DOHH2 (cell line): ENCODE results near the gene ZNF76.

Experiments
- H3F3A ChIP-seq: fragments of 200-600 bp; sonication (generic), shearing (Covaris generic); 2 replicates; pipeline ENCODE4 v1.6.0; 2016; ENCODE audit warnings: antibody characterized with exemption, mild to moderate bottlenecking; ENCODE audit not compliant: control insufficient read depth, insufficient read depth
- H3K27ac ChIP-seq: fragments of 200-600 bp; sonication (generic); 2 replicates; pipeline ENCODE4 v1.5.1; 2014; ENCODE audit warnings: low read depth, mild to moderate bottlenecking, low read length, moderate library complexity
- H3K27me3 ChIP-seq: fragments of 200-600 bp; sonication (generic); 2 replicates; pipeline ENCODE4 v1.6.1; 2014; ENCODE audit warnings: mild to moderate bottlenecking, low read length, mixed read lengths; ENCODE audit not compliant: control insufficient read depth
- H3K36me3 ChIP-seq: fragments of 200-600 bp; sonication (generic); 2 replicates; pipeline ENCODE4 v1.6.1; 2014; ENCODE audit warnings: mild to moderate bottlenecking, low read length, moderate library complexity, mixed read lengths; ENCODE audit not compliant: control insufficient read depth
- H3K4me1 ChIP-seq: fragments of 200-600 bp; sonication (generic); 2 replicates; pipeline ENCODE4 v1.6.1; 2014; ENCODE audit warnings: mild to moderate bottlenecking, low read length, mixed read lengths; ENCODE audit not compliant: control insufficient read depth
- H3K4me2 ChIP-seq: fragments of 200-600 bp; sonication (generic); 2 replicates; pipeline ENCODE4 v1.6.0; 2014; ENCODE audit warnings: mild to moderate bottlenecking, low read length, moderate library complexity
- H3K4me3 ChIP-seq: fragments of 200-600 bp; sonication (generic); 2 replicates; pipeline ENCODE4 v1.5.1; 2014; ENCODE audit warnings: mild to moderate bottlenecking, low read length, mixed read lengths
- H3K79me2 ChIP-seq: fragments of 200-600 bp; sonication (generic); 2 replicates; pipeline ENCODE4 v1.6.1; 2014; ENCODE audit warnings: mild to moderate bottlenecking, low read length, mixed read lengths; ENCODE audit not compliant: control insufficient read depth
- H3K9me2 ChIP-seq: fragments of 200-600 bp; sonication (generic); replicated peaks from 2 replicates; pipeline ENCODE4 v1.6.1; 2014; ENCODE audit warnings: mild to moderate bottlenecking, low read length, mixed read lengths; ENCODE audit not compliant: control insufficient read depth
- H3K9me3 ChIP-seq: fragments of 200-600 bp; sonication (generic); 2 replicates; pipeline ENCODE4 v1.6.1; 2014; ENCODE audit warnings: antibody characterized with exemption, low read length, mixed read lengths; ENCODE audit not compliant: control insufficient read depth, insufficient read depth
- H4K20me1 ChIP-seq: fragments of 200-600 bp; sonication (generic); 2 replicates; pipeline ENCODE4 v1.6.0; 2014; ENCODE audit warnings: low read depth, mild to moderate bottlenecking, antibody characterized with exemption, low read length, moderate library complexity; ENCODE audit not compliant: control insufficient read depth, insufficient read depth
- EZH2phosphoT487 ChIP-seq: fragments of 200-600 bp; sonication (generic); IDR thresholded peaks from 2 replicates; pipeline ENCODE4 v1.6.1; 2017; ENCODE audit warnings: borderline replicate concordance, mild to moderate bottlenecking, antibody characterized with exemption, low read length, moderate library complexity, mixed read lengths
- TF ChIP-seq, protein P1 (sequence below): fragments of 200-600 bp; sonication (generic); IDR thresholded peaks from one replicate; pipeline ENCODE4 v1.5.1; 2014; ENCODE audit warnings: antibody characterized with exemption, mild to moderate bottlenecking, low read depth, low read length; ENCODE audit not compliant: poor library complexity, severe bottlenecking

Gene ZNF76

DNA sequence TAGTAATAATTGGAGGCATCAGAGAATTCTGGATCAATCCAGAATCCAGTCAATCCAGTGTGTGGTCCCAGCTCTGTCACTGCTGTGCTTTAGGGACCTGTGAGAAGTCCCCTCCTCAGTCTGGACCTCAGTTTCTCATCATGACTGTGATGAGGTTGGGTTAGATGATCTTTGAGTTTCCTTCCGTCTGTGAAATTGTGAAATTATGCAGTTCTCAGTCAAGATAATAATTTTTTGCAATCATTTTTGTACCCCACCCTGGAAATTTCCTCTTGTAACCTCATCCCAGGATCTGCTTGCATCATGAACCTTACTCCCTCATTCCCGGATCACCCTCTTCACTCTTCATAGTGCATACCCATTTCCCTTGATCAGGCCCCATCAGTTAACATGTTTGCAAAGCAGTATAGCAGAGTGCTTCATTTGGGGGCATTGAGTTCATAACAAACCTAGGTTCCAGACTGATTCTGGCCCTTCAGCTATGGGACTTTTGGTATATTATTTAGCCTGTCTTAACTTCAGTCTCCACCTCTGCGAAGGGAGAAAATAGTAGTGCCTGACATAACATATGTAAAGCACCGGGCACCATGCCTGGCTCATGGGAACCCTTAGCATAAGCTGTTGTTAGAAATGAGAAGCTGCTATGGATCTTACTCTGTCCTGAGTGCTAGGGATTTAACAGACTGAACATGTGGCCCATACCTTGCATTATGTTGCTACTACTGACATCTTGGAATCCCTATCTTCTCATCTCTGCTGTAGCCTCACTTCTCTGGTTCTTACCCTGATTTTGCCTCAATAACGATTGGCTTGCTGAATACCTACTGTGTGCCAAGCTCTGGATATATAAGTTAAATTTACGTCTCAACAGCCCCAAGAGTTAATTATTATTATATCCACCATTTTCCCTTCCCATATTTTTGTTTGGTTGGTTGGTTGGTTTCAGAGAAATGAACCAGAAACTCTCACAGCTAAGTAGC lies 1.3 kb downstream of the ZNF76 start:
- peaks cover 6% of the 10 kb centered on the region; the same call in 1 of the 2 replicates for H3K36me3 ChIP-seq
- TF ChIP-seq, protein P1, sequence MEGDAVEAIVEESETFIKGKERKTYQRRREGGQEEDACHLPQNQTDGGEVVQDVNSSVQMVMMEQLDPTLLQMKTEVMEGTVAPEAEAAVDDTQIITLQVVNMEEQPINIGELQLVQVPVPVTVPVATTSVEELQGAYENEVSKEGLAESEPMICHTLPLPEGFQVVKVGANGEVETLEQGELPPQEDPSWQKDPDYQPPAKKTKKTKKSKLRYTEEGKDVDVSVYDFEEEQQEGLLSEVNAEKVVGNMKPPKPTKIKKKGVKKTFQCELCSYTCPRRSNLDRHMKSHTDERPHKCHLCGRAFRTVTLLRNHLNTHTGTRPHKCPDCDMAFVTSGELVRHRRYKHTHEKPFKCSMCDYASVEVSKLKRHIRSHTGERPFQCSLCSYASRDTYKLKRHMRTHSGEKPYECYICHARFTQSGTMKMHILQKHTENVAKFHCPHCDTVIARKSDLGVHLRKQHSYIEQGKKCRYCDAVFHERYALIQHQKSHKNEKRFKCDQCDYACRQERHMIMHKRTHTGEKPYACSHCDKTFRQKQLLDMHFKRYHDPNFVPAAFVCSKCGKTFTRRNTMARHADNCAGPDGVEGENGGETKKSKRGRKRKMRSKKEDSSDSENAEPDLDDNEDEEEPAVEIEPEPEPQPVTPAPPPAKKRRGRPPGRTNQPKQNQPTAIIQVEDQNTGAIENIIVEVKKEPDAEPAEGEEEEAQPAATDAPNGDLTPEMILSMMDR: no peak
- no peak for TF ChIP-seq EZH2phosphoT487
- H3K79me2 ChIP-seq: peaks cover 69% of the 10 kb centered on the region
- no peaks in the 10 kb centered on the region for H3K27me3 ChIP-seq
- H3K27ac ChIP-seq: no peak overlapping the region
- H3K4me1 ChIP-seq: peaks cover 27% of the 10 kb centered on the region
- H3F3A ChIP-seq: peaks cover 10% of the 10 kb centered on the region
- H3K9me2 ChIP-seq: no peaks in the 10 kb centered on the region
- H3K9me3 ChIP-seq: no peaks in the 10 kb centered on the region
- H3K4me3 ChIP-seq: peak overlapping the region; percentile 90
- H3K4me2 ChIP-seq: peak overlapping the region; percentile 69
- no peaks in the 10 kb centered on the region for H4K20me1 ChIP-seq

DNA sequence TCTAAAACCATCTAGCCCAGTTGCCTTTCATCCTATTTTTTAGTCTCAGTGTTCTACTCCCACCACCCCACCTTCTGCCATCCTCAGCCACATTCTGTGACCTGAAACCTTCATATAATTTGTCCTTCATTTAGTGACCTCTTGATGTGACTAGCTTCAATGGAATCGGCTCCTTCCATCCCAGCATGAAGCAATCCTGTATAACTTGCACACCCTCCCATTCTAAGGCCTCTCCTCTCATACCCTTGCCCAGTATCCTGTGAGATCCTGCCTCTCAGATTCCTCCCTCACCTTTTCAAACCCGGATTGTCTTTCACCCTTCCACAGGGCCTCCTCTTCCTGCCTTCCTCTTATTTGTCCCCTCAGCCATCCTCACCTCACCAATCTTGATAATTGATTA lies 3.1 kb downstream of the ZNF76 start:
- no peaks in the 10 kb centered on the region for H3K9me3 ChIP-seq
- H3K27me3 ChIP-seq: no peaks in the 10 kb centered on the region
- H3K9me2 ChIP-seq: no peaks in the 10 kb centered on the region
- no peak overlapping the region for H3K4me3 ChIP-seq
- no peak overlapping the region for H3K4me2 ChIP-seq
- no peak for TF ChIP-seq EZH2phosphoT487
- TF ChIP-seq, protein P1: no peak
- peaks cover 27% of the 10 kb centered on the region for H3K4me1 ChIP-seq
- H3K36me3 ChIP-seq: peaks cover 6% of the 10 kb centered on the region; the same call in 1 of the 2 replicates
- H3K79me2 ChIP-seq: peaks cover 64% of the 10 kb centered on the region
- no peak overlapping the region for H3K27ac ChIP-seq
- H4K20me1 ChIP-seq: no peaks in the 10 kb centered on the region
- H3F3A ChIP-seq: peaks cover 5% of the 10 kb centered on the region; the same call in 1 of the 2 replicates

DNA sequence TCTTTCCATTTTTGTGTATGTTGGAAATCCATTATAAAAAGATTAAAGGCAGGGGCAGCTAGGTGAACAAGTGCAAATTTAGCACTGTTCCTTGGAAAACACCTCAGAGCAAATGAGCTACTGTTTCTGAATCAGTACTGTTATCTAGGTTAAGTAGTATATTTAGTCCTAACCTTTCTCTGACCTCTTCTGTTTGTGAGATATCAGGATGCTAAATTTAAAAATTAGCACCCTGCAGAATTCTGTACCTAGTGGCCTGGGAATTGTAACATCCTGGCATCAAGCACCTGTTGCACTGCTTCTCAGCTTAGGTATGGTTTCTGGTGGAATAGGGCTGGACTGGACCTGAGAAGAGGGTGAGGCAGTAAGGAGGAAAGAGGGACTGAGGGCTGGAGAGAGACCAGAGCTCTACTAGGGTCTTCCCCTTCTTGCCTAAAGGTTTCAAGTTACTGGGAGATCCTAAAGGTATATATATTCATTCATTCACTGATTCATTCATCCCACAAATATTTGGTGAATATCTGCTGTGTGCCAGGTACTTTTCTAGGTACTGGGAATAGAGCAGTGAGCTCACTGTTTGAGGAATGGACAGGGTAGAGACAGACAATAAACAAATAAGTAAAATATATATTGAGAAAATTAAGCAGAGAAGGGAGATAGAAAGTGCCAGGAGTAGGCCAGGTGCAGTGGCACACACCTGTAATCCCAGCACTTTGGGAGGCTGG lies 5.2 kb downstream of the ZNF76 start:
- no peak overlapping the region for H3K4me2 ChIP-seq
- H3K36me3 ChIP-seq: peaks cover 4% of the 10 kb centered on the region; the same call in 1 of the 2 replicates
- no peaks in the 10 kb centered on the region for H4K20me1 ChIP-seq
- no peaks in the 10 kb centered on the region for H3K9me3 ChIP-seq
- H3K4me1 ChIP-seq: peaks cover 22% of the 10 kb centered on the region
- peaks cover 5% of the 10 kb centered on the region; the same call in 1 of the 2 replicates for H3F3A ChIP-seq
- no peak overlapping the region for H3K27ac ChIP-seq
- peaks cover 46% of the 10 kb centered on the region for H3K79me2 ChIP-seq
- H3K27me3 ChIP-seq: no peaks in the 10 kb centered on the region
- no peaks in the 10 kb centered on the region for H3K9me2 ChIP-seq
- no peak overlapping the region for H3K4me3 ChIP-seq
- no peak for TF ChIP-seq EZH2phosphoT487
- TF ChIP-seq, protein P1: no peak
